ENCODE measurements around the gene SV2B.

SV2B gene

DNA sequence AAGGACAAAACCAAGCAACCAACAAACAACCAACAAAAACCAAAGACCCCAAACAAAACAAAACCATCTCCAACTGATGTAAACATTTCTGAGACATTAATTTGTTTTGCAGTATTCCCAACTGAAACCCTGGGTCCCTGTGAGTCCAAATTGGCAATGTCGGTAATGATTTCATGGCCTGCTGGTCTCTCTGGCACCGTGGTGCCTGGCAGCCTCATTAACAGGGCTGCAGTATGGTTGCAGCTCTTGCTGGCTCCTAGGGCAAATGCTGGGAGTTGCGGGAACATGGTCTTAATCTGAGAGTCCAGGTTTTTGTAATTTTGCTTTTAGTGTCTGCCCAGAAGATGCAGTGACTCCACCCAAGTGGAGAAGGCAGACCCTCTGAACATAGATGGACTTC, 128.3 kb downstream of the SV2B start:
- DNase-seq (ENCODE audit: low read depth in 2 of 2) = no peak

DNA sequence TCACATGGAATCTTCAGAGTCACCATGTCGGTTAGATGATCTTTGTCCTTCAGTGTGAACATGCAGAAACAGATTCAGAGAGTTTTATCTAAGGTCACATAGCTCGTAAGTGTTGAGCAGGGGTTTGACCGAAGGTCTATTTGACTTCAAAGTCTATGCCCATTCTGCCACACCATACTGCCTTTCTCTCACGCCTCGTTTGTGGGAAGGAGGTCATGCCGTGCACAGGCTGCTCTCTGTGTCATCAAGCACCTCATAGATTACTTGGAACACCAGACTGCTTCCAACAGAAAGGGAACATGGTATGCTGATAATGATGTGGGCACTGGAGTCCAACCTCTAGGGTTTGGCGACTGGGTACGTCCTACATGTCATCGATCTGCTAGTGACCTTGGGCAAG, 128.8 kb downstream of the SV2B start:
- DNase-seq (ENCODE audit: low read depth in 2 of 2) = no peak

DNA sequence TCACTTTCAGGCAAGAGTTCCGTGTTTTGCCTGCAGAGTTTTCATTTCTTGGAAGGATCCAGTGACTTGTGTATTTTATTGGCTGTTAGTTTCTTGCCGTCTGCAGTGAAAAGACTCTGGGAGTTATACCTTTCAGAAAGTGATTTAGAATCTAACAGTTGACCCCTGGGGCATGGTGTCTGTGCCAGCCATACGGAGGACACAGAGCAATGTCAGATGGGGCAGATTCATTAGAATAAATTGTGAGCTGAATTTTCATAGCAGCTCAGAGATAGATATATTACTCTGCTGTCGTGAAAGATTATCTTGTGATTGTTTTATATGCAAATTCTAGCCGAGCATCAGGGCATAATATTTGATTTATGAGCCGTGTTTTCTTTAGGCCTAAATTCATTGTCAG, 131.6 kb downstream of the SV2B start:
- no peak for DNase-seq (ENCODE audit: low read depth in 2 of 2)

DNA sequence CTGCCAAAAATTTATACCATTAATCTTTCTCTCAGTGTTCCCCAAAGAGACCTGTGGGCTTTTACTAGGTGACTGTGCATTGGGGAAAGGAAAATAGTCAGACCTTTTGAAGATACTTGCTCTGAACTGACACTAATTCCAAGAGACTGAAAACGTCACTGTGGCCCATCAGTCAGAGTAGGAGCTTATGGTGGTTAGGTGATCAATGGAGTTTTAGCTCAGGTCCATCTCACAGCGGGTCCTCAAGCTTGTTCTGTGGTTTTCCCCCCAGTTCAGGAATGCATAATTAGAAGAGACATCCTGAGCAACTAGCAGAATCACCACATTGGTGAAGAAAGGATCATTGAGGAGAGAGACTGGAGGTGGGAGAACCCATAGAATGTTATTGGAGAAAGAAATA, 134.7 kb downstream of the SV2B start:
- no peak for DNase-seq (ENCODE audit: low read depth in 2 of 2)

DNA sequence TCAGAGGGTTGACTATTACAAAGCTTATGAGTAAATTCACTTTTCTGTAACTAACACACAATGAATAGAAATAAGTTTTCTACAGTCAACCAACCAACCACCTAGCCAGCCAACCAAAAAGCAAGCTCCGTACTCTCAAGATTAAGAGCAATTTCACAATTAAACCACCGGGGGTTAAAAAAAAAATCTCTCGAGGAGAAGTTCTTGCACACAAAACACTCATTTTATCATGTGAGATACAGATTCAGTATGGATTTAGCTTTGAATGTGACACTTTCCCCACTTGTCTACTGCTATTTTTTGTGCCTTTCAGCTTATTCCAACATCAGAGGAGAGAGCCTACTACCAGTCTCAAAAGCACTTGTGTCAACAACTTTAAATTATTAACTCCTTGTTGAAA, 135.3 kb downstream of the SV2B start:
- no peak for DNase-seq (ENCODE audit: low read depth in 2 of 2)

DNA sequence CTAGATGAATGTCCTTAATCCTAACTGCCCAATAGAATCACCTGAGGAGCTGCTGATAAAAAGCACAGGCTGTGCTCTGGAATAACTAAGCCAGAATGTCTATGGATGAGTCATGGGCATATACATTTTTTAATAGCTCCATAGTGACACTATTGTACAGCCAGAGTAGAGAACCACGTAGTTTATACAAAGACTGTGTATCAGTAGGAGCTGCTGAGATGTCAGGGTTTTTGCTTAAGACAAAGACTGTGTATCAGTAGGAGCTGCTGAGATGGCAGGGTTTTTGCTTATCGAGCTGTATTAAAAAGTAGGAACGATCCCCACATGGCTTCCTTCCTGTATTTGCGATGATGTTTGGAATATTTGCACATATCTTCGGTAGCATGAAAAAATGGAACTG, 137.4 kb downstream of the SV2B start:
- no peak for DNase-seq (ENCODE audit: low read depth in 2 of 2)

DNA sequence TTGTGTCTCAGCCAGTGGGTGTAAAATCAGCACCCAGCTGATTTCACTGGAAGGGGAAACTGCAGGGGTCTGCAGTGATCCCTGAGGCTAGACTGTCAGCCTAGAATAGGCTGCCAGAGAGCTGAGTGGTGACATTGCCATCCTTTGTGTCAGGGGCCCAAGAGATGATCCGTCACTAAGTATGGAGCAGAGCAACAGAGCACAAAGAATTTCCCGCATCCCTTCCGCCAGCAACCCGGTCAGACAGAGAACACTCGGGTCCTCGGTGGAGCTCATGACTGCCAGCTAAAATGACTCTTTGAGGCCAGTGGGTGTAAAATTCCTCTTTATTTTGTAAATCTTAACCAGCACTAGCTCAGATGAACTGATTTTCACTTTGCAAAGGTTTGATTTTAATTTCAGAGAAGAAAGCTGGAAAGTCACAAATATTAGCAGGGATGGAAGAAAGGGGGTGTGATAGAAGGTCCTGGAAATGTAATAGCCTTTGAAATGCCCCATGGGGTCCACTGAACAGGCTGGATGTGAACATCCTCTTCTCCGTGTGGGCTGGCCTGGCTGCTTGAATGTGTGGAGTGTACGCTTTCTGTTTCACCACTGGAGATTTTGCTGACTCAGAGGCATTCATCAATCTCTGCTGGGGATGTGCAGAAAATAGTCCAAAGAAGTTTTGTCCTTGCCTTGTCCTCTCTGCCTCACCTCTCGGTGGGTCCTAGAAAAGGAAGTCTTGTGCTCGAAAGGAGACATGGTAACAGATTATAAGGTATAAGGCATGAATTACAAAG, 138.8 kb downstream of the SV2B start:
- no peak for DNase-seq (ENCODE audit: low read depth in 2 of 2)

DNA sequence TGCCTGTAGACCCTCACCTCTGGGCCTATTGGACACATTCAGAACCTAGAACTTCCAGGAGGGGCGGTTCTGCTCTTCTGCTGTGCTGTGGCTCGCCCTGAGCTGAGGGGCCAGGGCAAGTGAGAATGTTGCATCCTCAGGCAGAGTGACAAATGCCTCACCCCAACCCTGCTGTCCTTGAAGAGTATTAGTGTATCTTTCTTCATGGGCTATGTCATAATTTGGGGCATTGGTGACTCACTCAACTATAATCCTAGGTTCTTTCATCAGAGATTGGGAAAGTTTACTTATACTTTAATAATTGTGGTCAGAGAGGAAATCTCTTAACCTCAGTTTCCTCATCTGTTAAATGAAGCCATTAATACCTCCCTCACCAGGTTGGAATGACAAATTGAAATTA, 143.8 kb downstream of the SV2B start:
- no peak for DNase-seq (ENCODE audit: low read depth in 2 of 2)

DNA sequence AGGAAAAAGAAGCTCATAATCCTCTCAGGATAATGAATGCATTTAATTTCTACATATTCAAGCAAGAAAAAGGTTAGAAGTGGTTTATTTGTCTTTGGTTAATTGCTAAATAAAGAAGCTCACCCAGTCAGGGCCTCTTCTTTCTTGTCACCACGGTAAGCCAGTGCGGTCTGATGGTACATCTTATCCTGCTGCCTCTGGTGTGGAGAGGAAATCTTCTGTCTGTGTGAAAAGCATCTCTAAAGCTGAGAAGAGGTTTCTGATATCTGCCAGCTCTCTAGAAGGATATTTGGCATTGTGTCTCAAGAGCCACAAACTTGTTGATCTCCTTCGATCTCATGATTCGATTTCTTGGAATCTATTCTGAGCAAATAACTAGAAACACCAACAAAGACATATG, 144.9 kb downstream of the SV2B start:
- DNase-seq (ENCODE audit: low read depth in 2 of 2) = no peak

DNA sequence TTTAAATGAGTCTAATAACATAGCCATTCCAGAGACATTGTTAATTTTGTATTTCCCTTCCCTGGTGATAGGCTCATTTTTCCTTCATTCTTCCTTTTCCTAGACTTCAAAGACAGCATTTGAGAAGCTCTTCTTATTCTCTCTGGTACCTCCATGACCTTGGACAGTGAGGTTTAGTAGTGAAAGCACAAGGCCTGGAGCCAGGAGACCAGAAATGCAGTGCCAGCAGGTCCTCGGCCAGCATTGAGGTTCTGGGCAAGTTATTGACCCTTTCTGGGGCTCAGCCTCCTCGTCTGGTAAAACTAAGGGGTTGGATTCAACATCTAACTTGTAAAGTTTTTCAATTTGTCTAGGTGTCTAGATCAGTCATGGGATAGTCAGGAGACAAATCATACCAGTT, 146.9 kb downstream of the SV2B start:
- no peak for DNase-seq (ENCODE audit: low read depth in 2 of 2)

DNA sequence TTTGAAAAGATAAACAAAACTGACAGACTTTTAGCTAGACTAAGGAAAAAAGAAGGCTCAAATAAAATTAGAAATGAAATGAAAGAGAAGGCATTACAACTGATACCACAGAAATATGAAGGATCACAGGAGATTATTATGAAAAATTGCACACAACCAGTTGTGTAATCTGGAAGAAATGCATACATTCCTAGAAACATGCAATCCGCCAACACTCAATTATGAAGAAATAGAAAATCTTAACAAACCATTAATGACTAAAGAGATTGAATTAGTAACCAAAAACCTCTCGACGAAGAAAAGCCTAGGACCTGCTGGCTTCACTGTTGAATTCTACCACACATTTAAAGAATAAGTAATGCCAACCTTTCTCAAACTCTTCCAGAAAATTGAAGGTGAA, 149.5 kb downstream of the SV2B start:
- DNase-seq (ENCODE audit: low read depth in 2 of 2) = no peak

DNA sequence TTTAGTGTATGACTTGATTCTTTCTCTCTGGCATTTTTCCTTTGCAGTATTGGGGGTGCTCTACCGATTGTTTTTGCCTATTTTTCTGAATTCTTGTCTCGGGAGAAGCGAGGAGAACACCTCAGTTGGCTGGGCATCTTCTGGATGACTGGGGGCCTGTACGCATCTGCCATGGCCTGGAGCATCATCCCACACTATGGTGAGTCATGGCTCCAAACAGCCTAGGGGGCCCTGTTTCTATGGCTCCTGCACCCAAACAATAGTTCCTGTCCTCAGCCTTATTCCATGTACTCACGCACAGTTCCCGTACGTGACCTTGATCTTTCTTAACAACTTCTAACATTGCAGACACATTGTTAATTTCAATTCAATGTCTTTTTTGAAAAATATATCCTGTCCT, 152.3 kb downstream of the SV2B start:
- DNase-seq (ENCODE audit: low read depth in 2 of 2) = no peak

DNA sequence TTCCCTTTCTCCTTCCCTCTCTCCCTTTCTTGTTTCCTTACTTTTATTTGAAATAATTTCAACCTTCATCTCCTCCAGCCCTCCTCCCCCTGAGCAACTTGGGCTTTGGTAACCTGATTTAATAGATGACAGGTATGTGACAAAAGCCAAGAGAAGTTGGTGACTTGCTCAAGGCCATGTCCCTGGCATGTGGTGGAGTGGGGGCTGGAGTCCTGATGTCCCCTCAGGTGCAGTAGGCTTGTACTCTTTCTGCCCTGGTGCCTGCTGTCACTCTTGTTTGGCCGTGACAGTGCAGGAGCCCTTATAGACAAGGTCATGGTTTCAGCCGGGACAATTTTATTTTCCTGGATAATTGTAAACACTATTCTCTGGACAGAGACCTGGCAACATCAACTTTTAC, 152.7 kb downstream of the SV2B start:
- no peak for DNase-seq (ENCODE audit: low read depth in 2 of 2)

DNA sequence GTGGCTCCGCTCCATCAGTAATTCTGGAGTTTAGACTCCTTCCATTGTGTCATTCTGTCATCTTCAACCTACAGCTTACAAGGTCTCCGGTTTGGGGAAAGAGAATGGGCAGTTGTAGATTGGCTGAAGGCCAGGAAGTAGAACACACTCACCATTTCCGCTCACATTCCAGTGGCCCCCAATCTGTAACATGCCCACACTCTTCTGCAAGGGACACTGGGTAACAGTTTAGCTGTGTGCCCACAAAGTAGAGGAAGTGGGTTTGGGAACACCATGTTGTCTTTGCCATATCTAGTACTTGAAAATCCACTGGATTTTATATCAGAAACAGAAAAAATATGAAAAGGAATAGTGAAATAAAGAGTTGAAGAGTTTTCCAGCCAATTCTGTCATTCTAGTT, 153.5 kb downstream of the SV2B start:
- DNase-seq (ENCODE audit: low read depth in 2 of 2) = no peak

DNA sequence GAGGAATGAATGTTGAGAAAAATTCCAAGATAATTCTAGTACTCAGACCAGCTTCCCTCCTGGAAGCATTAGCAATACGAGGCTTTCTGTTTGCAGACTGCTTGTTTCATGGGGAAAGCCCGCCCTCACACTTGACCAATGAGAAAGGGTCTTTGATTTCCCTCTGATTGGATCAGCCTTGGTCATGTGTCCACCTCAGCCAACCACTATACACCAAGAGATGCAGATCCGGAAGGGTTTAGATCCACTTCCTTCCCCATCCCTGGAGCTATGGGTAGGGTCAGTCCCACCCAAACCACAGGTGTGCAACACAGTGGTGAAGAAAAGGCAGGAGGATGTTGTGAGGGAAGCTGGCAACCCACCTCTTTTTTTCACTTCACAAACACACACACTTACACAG, 154.7 kb downstream of the SV2B start:
- no peak for DNase-seq (ENCODE audit: low read depth in 2 of 2)

DNA sequence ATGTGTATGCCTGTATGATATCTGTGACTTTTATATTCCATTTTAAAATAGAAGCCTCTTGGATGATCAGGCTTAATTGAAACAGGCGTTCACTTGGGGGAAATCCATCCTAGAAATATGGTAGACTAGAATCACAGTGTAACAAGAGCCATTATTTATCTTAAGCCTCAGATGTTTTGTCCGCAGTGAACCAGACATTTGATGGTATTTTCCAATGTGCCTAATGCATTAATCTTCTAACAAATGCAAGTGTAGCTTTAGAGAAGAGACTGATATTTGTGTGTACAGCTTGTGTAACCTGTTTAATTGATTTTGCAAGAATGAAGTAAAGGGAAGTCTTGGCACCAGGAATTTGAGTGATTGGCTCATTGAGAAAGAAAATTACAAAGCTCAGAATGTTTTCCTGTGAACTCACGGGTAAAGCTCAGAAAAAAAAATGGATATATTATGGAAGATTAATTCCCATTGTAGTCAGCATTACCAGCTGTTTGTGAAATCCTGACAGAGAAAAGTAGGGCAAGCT, 155.7 kb downstream of the SV2B start:
- no peak for DNase-seq (ENCODE audit: low read depth in 2 of 2)

DNA sequence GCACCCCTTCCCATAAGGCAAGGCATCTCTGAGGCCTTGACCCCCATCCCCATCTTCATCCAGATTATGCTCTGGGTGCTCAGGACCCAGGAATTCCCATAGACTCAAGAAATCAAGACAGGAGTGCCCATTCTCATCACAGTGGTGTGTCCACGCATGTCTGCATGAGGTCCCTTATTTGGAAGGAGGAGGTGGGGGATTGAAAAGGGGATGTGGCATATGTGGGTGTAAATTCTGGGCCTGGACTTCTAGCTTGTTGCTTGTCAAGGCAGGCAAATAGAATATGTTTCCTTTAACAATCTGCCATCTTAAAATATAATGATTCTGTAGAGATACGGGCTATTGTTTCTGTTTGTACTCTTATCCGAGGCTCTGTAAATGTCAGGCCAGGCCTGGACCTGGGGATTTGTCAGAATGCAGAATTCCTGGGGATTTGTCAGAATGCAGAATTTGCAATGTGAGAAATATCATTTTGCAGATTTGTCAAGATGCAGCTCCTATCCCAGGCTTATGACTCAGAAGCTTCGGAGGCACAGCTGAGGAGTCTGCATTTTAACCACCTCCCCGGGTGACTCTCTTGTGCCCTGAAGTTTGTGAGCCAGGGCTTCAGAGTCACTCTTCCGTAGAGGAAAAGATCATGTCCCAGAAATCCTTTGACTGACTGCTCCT, 157.8 kb downstream of the SV2B start:
- no peak for DNase-seq (ENCODE audit: low read depth in 2 of 2)

DNA sequence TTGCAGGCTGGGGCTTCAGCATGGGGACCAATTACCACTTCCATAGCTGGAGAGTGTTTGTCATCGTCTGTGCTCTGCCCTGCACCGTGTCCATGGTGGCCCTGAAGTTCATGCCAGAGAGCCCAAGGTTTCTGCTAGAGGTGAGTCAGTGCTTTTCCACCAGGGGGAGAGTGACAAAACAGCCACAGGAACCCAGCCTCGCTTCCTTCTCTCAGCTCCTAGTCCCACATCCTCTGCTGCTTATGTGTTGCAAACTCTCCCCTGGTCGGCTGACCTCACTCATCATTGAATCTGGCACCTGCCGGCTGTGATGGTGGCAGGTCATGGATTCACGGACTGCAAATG, 158.3 kb downstream of the SV2B start:
- DNase-seq (ENCODE audit: low read depth in 2 of 2) = no peak

DNA sequence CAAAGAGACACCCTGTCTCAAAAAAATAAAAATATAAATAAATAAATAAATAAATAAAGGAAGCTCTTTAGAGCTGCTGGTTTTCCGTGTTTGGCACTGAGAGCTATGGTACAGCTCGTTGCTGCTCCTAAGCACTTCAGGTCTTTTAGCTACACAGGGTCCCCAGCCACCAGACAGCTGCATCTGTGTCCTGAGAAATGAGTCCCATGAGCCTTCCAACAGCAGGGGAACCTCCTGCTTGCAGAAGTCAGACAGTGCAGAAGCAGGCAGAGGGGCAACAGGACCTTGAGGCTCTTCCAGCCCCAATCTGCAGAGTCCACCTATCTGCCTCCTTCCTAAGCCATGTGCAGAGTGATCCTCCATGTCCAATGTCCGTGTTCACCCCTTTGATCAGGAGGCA, 159.0 kb downstream of the SV2B start:
- DNase-seq (ENCODE audit: low read depth in 2 of 2) = no peak

DNA sequence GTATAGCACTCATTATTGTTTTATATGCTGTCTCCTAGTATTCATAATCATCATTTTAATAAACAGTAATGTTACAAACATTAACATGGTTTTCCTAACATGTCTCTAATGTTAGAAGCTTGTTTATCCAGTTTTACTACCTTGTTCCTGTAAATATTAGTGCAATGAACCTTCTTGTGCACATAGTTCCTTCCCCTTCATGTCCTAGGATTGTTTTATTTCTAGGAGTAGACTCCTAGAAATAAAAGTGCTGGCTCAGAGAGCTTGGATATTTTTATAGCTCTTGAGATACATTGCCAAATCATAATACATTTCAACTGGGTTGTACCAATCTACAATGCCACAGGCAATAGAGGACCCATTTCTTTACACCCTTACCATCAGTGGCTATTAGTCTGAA, 161.3 kb downstream of the SV2B start:
- DNase-seq (ENCODE audit: low read depth in 2 of 2) = no peak

DNA sequence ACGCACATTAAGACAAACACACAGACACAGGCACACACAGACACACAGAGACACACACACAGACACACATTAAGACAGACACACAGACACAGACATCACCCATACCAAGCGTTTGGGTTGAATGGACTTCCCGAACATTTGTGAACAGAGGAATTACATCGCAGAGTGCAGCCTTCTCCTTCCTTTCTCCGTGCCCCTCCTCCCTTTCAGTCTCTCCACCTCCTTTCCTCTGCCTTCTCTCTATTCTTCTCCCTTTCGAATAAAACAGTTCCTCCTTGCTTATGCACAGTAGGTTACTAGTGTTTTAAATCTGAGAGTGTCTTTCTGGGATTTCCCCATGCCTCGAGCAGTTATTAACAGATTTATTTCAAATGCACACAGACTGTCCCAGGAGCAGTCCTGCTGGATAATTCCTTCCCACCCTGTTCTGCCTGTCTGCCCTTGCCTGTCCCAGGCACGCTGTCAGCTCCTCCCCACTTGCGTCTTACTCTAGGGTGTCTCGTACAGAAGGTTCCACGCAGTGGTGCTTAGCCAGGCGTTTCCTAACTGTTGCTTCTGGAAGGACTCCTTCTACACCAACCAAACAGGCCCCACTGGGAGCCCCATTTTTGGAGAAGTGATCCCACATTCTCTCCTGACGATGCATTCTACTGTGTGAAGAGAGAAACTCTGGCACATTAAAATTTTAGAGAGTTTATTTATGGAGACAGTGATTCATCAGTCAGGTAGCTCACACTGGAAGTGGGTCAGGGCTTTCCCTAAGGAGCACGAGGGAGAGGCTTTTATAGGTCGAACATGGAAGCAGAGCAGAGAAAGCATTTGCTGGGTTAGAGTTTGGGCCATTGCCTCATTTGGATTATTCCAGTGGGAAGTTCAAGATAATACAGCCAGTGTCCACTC, 163.8 kb downstream of the SV2B start:
- DNase-seq (ENCODE audit: low read depth in 2 of 2) = no peak

DNA sequence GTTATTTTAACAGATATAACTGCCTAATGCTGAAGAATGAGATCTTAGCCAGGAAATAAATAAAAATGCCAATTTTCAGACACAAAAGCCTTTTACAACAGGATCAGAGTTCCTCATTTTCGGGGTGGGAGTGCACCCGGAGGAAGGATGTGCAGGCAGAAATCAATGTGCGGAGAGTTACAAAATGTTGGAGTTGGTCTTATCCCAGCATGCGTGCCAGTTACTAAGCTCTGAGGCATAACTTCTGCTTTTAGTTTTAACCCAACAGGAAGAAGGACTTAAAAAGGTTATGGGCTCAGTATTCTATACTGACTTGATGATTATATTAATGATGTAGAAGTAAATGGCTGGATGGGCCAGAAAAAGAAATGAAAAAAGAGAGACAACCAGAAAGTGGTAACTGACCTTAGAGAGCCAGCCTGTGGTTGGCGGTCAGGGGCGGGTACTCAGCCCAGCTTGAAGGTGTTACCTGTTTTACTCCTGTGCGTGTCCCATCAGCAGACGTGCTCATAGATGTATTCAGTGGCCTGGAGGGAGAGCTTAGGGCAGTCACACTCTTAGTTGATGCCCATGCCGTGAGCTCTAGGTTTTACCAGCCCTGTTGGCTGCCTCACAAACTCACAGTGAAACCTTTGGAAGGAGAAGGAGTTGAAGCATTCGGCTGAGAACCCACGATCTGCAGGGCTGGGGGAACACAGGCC, 164.7 kb downstream of the SV2B start:
- DNase-seq (ENCODE audit: low read depth in 2 of 2) = no peak
